Breast epithelium (tissue), 4 donors: ENCODE measurements around the gene HECTD2. TPM values are rescaled to one million over a fixed set of nuclear protein-coding genes. Genes with fewer than 3 reads are reported as not detected.
"Not testable (repeated sequence)": the region's sequence is repeated elsewhere in the genome, so short reads cannot be mapped to it uniquely, and the experiment has no call there.

Experiments
- DNase-seq, 2 donors: peaks; one replicate each; pipeline ENCODE4 v3.0.0-alpha.2; 2019; ENCODE audit warnings: low spot score in 2 of 2
- H3K27ac ChIP-seq, 2 donors: fragments of 200-600 bp; sonication (generic) in 1 of 2; one replicate each; pipeline ENCODE4 v1.5.1; 2016 to 2019; ENCODE audit warnings: mild to moderate bottlenecking in 1 of 2
- H3K27me3 ChIP-seq, 2 donors: fragments of 200-600 bp; sonication (generic) in 1 of 2; one replicate each; pipeline versions ENCODE4 v1.5.1 to v1.6.0; 2017 to 2019; ENCODE audit warnings: control low read depth in 1 of 2, mild to moderate bottlenecking in 1 of 2
- H3K36me3 ChIP-seq: fragments of 200-600 bp; one replicate; pipeline ENCODE4 v1.5.1; 2019
- H3K4me1 ChIP-seq, 2 donors: fragments of 200-600 bp; sonication (generic); one replicate each; pipeline ENCODE4 v1.5.1; 2016 to 2019; ENCODE audit warnings: control low read depth in 1 of 2
- H3K4me3 ChIP-seq, 3 donors: fragments of 200-600 bp; sonication (generic); 1 replicate in 2 of 3; 2 replicates in 1 of 3; pipeline ENCODE4 v1.5.1; 2016 to 2019; ENCODE audit warnings: mild to moderate bottlenecking in 3 of 3, moderate library complexity in 2 of 3
- H3K9me3 ChIP-seq, 2 donors: fragments of 200-600 bp; sonication (generic) in 1 of 2; one replicate each; pipeline ENCODE4 v1.5.1; 2016 to 2019; ENCODE audit warnings: control low read depth in 1 of 2
- POLR2A ChIP-seq: fragments of 450-650 bp; IDR thresholded peaks from one replicate; pipeline ENCODE4 v1.6.1; 2016; ENCODE audit warnings: antibody characterized with exemption, mild to moderate bottlenecking, moderate library complexity
- POLR2AphosphoS5 ChIP-seq, 3 donors: sonication (generic); formaldehyde crosslinking; IDR thresholded peaks; one replicate each; pipeline ENCODE4 v1.6.1; 2017; ENCODE audit warnings: antibody characterized with exemption in 3 of 3
- intact Hi-C: fragments of 100-400 bp; cut with DNase I; formaldehyde crosslinking; loops from one replicate; pipeline ENCODE4 v1.15.1; 2023; ENCODE audit warnings: low total_unique reads
- total RNA-seq, 3 donors: library from RNA; depleted of rRNA; stranded (reverse); fragments of >200 nt; gene quantifications; one replicate each; pipeline ENCODE4 v1.1.0, GENCODE V29; 2016
- TF ChIP-seq, protein P1 (sequence below), 3 donors: fragments of 450-650 bp; IDR thresholded peaks; one replicate each; pipeline ENCODE4 v1.5.1; 2016 to 2017; ENCODE audit warnings: antibody characterized with exemption in 3 of 3, mild to moderate bottlenecking in 3 of 3, moderate library complexity in 3 of 3

The HECTD2 gene
- total RNA-seq, 3 donors from 2014 or later = 14.2 to 30.7 (median 19.0) TPM

DNA sequence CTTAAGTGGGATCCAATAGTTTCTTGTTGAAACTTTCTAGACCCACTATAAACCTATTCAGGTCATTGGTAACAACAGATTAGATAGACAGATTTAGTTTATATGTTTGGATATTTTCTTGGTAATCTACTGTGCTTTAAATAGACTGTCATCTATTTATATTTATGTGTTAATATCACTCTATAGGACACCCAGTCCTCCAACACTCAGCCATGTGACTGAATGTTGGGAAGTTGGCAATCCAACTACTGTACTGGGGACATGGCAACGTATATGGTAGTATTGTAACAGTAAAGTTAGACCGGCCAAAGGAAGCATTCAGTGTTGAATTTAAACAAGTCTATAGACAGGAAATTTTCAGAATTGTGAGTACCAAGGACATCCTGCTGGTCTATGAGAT, 42.6 kb upstream of the HECTD2 start:
- Histone ChIP-seq H3K27me3 (no peaks in the 10 kb centered on the region), H3K36me3 (no peaks in the 10 kb centered on the region), H3K27ac (no peak overlapping the region), H3K9me3 (no peaks in the 10 kb centered on the region), H3K4me3 (no peak overlapping the region), H3K4me1 (no peaks in the 10 kb centered on the region)
- TF ChIP-seq, protein P1, sequence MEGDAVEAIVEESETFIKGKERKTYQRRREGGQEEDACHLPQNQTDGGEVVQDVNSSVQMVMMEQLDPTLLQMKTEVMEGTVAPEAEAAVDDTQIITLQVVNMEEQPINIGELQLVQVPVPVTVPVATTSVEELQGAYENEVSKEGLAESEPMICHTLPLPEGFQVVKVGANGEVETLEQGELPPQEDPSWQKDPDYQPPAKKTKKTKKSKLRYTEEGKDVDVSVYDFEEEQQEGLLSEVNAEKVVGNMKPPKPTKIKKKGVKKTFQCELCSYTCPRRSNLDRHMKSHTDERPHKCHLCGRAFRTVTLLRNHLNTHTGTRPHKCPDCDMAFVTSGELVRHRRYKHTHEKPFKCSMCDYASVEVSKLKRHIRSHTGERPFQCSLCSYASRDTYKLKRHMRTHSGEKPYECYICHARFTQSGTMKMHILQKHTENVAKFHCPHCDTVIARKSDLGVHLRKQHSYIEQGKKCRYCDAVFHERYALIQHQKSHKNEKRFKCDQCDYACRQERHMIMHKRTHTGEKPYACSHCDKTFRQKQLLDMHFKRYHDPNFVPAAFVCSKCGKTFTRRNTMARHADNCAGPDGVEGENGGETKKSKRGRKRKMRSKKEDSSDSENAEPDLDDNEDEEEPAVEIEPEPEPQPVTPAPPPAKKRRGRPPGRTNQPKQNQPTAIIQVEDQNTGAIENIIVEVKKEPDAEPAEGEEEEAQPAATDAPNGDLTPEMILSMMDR (IDR thresholded peaks at IDR 0.05) = no peak
- TF ChIP-seq POLR2AphosphoS5 (IDR thresholded peaks at IDR 0.05) (no peak), POLR2A (no peak)
- no peak for DNase-seq
- intact Hi-C loops = no loop called here

DNA sequence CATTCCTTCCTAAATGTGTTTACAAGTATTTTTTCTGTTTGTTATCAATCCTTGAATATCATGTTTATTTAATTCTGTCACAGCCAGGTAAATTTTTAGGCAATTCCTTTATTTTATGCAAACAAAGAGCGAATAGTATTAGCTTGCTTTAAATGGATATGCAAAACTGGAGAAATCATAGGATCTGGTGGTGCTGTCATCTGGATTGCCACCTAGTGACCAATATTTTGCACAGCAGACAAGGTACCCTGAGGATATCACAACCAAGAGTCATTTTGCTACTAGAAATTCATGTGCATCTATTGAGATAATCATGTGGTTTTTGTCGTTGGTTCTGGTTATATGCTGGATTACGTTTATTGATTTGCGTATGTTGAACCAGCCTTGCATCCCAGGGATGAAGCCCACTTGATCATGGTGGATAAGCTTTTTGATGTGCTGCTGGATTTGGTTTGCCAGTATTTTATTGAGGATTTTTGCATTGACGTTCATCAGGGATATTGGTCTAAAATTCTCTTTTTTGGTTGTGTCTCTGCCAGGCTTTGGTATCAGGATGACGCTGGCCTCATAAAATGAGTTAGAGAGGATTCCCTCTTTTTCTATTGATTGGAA, 40.1 kb upstream of the HECTD2 start:
- peaks cover 7 to 20% of the 10 kb centered on the region in 2 donors for H3K9me3 ChIP-seq
- H3K4me1 ChIP-seq, H3K4me3 ChIP-seq, intact Hi-C loops, H3K36me3 ChIP-seq, DNase-seq, H3K27ac ChIP-seq, H3K27me3 ChIP-seq: not testable (repeated sequence)

DNA sequence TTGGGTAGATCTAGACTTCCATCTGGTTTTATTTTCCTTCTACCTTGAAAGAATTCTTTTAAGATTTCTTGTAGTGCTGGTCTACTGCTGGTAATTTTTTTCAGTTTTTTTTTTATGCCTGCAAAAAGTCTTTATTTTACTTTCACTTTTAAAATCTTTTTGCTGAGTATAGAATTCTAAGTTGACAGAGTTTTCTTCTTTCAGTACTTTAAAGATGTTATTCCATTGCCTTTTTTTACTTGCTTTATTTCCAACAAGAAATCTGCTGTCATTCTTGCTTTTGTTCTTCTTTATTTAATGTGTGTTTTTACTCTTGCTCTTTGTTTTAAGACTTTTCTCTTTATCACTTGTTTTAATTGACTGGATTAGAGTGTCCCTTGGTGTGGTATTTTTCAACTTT, 36.1 kb upstream of the HECTD2 start:
- Histone ChIP-seq H3K9me3 (peaks cover 16 to 20% of the 10 kb centered on the region in 2 donors), H3K27ac (no peak overlapping the region), H3K36me3 (no peaks in the 10 kb centered on the region), H3K4me3 (no peak overlapping the region), H3K4me1 (no peaks in the 10 kb centered on the region), H3K27me3 (no peaks in the 10 kb centered on the region)
- no peak for DNase-seq
- TF ChIP-seq POLR2AphosphoS5 (IDR thresholded peaks at IDR 0.05) (no peak), POLR2A (no peak)
- TF ChIP-seq, protein P1 (IDR thresholded peaks at IDR 0.05) = no peak
- intact Hi-C loops = no loop called here

DNA sequence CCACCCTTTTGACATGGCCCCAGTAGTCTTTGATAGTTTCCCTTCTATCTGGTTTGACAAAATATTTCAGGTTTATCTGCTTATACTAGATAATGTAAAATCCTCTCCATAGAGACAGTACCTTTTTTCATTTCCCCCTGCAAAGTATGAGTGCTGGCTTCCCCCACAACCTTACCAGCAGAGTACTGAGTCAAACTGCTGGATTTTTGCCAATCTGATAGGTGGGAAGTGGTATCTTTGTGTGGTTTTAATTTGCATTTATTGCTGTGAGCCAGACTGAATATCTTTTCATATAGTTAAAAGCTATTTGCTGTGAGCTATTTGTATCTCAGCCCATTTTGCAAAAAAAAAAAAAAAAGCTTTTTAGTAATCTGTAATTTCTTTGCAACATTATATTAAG, 32.1 kb upstream of the HECTD2 start:
- intact Hi-C loops = no loop called here
- H3K27me3 ChIP-seq = no peaks in the 10 kb centered on the region
- TF ChIP-seq, protein P1 (IDR thresholded peaks at IDR 0.05) = no peak
- no peak for TF ChIP-seq POLR2AphosphoS5 (IDR thresholded peaks at IDR 0.05)
- no peak for TF ChIP-seq POLR2A
- no peak overlapping the region for H3K4me3 ChIP-seq
- no peak overlapping the region for H3K27ac ChIP-seq
- no peaks in the 10 kb centered on the region for H3K4me1 ChIP-seq
- no peak for DNase-seq
- no peaks in the 10 kb centered on the region for H3K36me3 ChIP-seq
- peaks cover 16 to 18% of the 10 kb centered on the region in 2 donors for H3K9me3 ChIP-seq

DNA sequence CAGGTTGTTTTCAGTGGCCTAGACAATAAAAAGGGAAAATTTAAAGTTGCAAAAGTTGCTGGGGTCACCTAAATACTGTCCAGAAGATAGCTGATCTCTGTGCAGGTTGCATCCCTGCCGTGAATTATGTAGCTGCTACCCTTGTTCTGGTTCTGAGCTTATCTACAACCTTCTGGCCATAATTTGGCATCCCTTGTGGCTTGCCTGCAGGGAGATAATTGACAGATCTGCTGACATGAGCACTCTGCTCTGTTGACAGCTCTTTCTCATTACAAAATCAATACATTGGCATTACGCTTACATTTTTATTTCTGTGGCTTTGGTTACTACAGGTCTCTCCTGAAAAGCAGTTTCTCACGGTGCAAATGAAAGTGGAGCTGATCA, 29.3 kb upstream of the HECTD2 start:
- TF ChIP-seq POLR2AphosphoS5 (IDR thresholded peaks at IDR 0.05) (no peak), POLR2A (no peak)
- TF ChIP-seq, protein P1 (IDR thresholded peaks at IDR 0.05) = no peak
- H3K4me1 ChIP-seq = no peaks in the 10 kb centered on the region
- intact Hi-C loops = no loop called here
- H3K9me3 ChIP-seq = peaks cover 0 to 1% of the 10 kb centered on the region in 2 donors
- H3K36me3 ChIP-seq = no peaks in the 10 kb centered on the region
- no peak overlapping the region for H3K27ac ChIP-seq
- no peaks in the 10 kb centered on the region for H3K27me3 ChIP-seq
- no peak for DNase-seq
- peak overlapping the region in 2 of 3 donors; percentile 18 to 31 for H3K4me3 ChIP-seq
